IPS DF 19.7 (cell line): ENCODE measurements around the gene SLC26A9.
"Not testable (repeated sequence)": the region's sequence is repeated elsewhere in the genome, so short reads cannot be mapped to it uniquely, and the experiment has no call there.

Source experiments
- DNase-seq: peaks from one replicate; pipeline ENCODE4 v3.0.0-alpha.2; 2013; ENCODE audit warnings: low read depth, low spot score

Gene SLC26A9

GRCh38 chr1:205926636-205927035, 16.6 kb downstream of the SLC26A9 start:
- DNase-seq, result no peak

- DNase-seq, result no peak
Observed at GRCh38 chr1:205926213-205926612, 17.0 kb downstream of the SLC26A9 start.

GRCh38 chr1:205925736-205926135, 17.5 kb downstream of the SLC26A9 start:
- DNase-seq, result no peak

GRCh38 chr1:205924460-205924790, 18.8 kb downstream of the SLC26A9 start:
- DNase-seq, result no peak

- DNase-seq, result no peak
Observed at GRCh38 chr1:205923651-205924459, 19.4 kb downstream of the SLC26A9 start.

- no peak for DNase-seq
Observed at GRCh38 chr1:205922806-205923205, 20.4 kb downstream of the SLC26A9 start.

GRCh38 chr1:205922314-205922713, 20.9 kb downstream of the SLC26A9 start:
- DNase-seq, result no peak

GRCh38 chr1:205921570-205921909, 21.7 kb downstream of the SLC26A9 start:
- DNase-seq, result no peak

GRCh38 chr1:205920861-205921569, 22.2 kb downstream of the SLC26A9 start:
- DNase-seq, result no peak

GRCh38 chr1:205920159-205920558, 23.1 kb downstream of the SLC26A9 start:
- no peak for DNase-seq

- DNase-seq, result peak; percentile 60
Observed at GRCh38 chr1:205918955-205919746, 24.1 kb downstream of the SLC26A9 start.

GRCh38 chr1:205917466-205918238, 25.6 kb downstream of the SLC26A9 start:
- DNase-seq, result no peak

- no peak for DNase-seq
Observed at GRCh38 chr1:205916541-205916940, 26.7 kb downstream of the SLC26A9 start.

GRCh38 chr1:205915354-205915990, 27.8 kb downstream of the SLC26A9 start:
- DNase-seq, result no peak

GRCh38 chr1:205914730-205915129, 28.5 kb downstream of the SLC26A9 start:
- DNase-seq, result no peak

- no peak for DNase-seq
Observed at GRCh38 chr1:205914155-205914507, 29.1 kb downstream of the SLC26A9 start.

GRCh38 chr1:205913451-205914154, 29.7 kb downstream of the SLC26A9 start:
- no peak for DNase-seq

GRCh38 chr1:205907794-205908193, 35.5 kb downstream of the SLC26A9 start:
- DNase-seq, result peak; percentile 9

- not testable (repeated sequence) for DNase-seq
Observed at GRCh38 chr1:205905095-205905494, 38.2 kb downstream of the SLC26A9 start.

- DNase-seq, result no peak
Observed at GRCh38 chr1:205896351-205896750, 46.9 kb downstream of the SLC26A9 start.

GRCh38 chr1:205894119-205894518, 49.1 kb downstream of the SLC26A9 start:
- not testable (repeated sequence) for DNase-seq
